ENCODE results near the gene SGSM2. TPM values are rescaled to one million over a fixed set of nuclear protein-coding genes. Genes with fewer than 3 reads are reported as not detected.

Gene SGSM2
- total and polyA plus RNA-seq, 5 donors from 2014 or later, result 5.6 to 107 (median 5.9) TPM

DNA sequence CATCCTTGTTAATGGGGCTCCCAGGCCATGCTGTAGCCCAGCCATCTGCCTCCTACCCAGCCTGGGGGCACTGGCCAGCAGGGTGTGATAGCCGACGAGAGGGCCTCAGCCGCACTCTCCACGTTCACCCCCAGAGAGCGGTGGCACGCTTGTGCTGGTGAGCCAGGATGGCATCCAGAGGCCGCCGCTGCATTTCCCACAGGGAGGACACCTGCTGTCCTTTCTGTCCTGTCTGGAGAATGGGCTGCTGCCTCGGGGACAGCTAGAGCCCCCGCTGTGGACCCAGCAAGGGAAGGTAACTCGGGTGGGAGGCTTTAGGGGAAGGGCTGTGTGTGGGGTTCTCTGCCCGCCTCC is 27.4 kb downstream of the SGSM2 start:
- Histone ChIP-seq H3K4me3 (ENCODE audit: low read depth, low read length) (no peak overlapping the region), H3K9me3 (ENCODE audit: control insufficient read depth in 2 of 2, low read length in 2 of 2) (no peaks in the 10 kb centered on the region), H3K27me3 (ENCODE audit: control insufficient read depth, insufficient read depth, low read length) (no peaks in the 10 kb centered on the region), H3K4me1 (ENCODE audit: control insufficient read depth, insufficient read depth, low read length, poor library complexity, severe bottlenecking) (no peaks in the 10 kb centered on the region), H3K27ac (ENCODE audit: insufficient read depth, low read length, poor library complexity, severe bottlenecking) (no peak overlapping the region), H3K36me3 (ENCODE audit: control insufficient read depth, insufficient read depth, low read length) (peaks cover 4% of the 10 kb centered on the region)
- Mint-ChIP-seq H3K27me3 (no peaks in the 10 kb centered on the region), H3K4me3 (no peak overlapping the region), H3K9me3 (no peaks in the 10 kb centered on the region), H3K36me3 (peaks cover 3% of the 10 kb centered on the region), H3K27ac (no peak overlapping the region), H3K4me1 (no peaks in the 10 kb centered on the region)
- no peak for ATAC-seq (ENCODE audit: low read depth in 2 of 2)
- no peak for DNase-seq

DNA sequence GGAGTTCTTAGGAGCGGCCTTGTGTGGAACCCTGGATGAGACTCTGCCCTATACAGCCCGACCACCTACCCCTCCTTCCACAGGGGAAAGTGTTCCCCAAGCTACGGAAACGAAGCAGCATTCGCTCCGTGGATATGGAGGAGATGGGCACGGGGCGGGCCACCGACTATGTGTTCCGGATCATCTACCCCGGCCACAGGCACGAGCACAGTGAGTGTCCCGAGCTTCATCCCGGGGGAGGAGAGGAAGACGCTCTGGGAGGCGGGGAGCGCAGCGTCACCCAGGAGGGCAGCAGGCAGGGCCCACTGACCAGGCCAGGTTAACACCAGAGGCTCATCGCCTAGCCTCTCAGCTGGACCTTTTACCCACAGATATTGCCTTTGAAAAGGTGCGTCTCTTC is 27.8 kb downstream of the SGSM2 start:
- H3K9me3 Mint-ChIP-seq, result no peaks in the 10 kb centered on the region
- peaks cover 4% of the 10 kb centered on the region for H3K36me3 ChIP-seq (ENCODE audit: control insufficient read depth, insufficient read depth, low read length)
- no peaks in the 10 kb centered on the region for H3K4me1 ChIP-seq (ENCODE audit: control insufficient read depth, insufficient read depth, low read length, poor library complexity, severe bottlenecking)
- peaks cover 3% of the 10 kb centered on the region for H3K36me3 Mint-ChIP-seq
- H3K27ac ChIP-seq (ENCODE audit: insufficient read depth, low read length, poor library complexity, severe bottlenecking), result no peak overlapping the region
- no peaks in the 10 kb centered on the region for H3K4me1 Mint-ChIP-seq
- no peak for ATAC-seq (ENCODE audit: low read depth in 2 of 2)
- H3K9me3 ChIP-seq (ENCODE audit: control insufficient read depth in 2 of 2, low read length in 2 of 2), result no peaks in the 10 kb centered on the region
- H3K27me3 ChIP-seq (ENCODE audit: control insufficient read depth, insufficient read depth, low read length), result no peaks in the 10 kb centered on the region
- no peak overlapping the region for H3K4me3 ChIP-seq (ENCODE audit: low read depth, low read length)
- no peak for DNase-seq
- no peak overlapping the region for H3K27ac Mint-ChIP-seq
- no peaks in the 10 kb centered on the region for H3K27me3 Mint-ChIP-seq
- H3K4me3 Mint-ChIP-seq, result no peak overlapping the region

DNA sequence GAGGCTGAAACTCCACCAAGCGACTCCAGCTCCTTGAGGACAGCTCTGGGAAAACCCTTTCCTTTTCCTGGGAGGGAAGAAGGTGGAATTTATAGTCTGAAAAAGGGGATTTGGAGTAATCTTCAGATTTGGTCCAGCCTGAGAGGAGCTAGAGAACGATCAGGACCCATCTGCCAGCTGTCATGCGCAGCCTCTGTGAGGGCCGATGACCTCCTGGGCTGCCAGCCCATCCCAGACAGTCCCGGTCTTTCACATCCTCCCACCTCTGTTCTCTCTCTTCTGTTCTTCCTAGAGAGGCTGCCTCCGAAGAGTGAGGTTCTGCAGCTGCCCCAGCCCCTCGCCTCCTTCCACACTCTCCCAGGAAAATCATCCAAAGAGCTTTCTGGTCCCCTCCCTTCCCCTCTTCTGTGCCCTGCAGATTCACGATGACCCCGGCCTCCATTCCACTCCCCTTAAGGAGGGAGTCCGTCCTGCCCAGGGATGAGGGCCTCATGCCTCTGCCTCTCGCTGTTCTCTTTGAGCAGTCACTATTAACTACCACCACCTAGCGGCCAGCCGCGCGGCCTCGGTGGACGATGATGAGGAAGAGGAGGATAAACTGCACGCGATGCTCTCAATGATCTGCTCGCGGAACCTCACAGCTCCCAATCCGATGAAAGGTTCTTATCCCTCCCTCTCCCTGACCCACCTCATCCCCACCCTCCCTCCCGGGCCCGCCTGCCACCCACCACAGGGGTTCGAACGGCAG is 29.6 kb downstream of the SGSM2 start:
- Mint-ChIP-seq H3K36me3 (peaks cover 3% of the 10 kb centered on the region), H3K27ac (no peak overlapping the region), H3K4me3 (no peak overlapping the region), H3K9me3 (no peaks in the 10 kb centered on the region), H3K4me1 (no peaks in the 10 kb centered on the region), H3K27me3 (no peaks in the 10 kb centered on the region)
- no peaks in the 10 kb centered on the region for H3K9me3 ChIP-seq (ENCODE audit: control insufficient read depth in 2 of 2, low read length in 2 of 2)
- H3K36me3 ChIP-seq (ENCODE audit: control insufficient read depth, insufficient read depth, low read length), result peaks cover 4% of the 10 kb centered on the region
- no peak overlapping the region for H3K27ac ChIP-seq (ENCODE audit: insufficient read depth, low read length, poor library complexity, severe bottlenecking)
- no peak for ATAC-seq (ENCODE audit: low read depth in 2 of 2)
- no peaks in the 10 kb centered on the region for H3K4me1 ChIP-seq (ENCODE audit: control insufficient read depth, insufficient read depth, low read length, poor library complexity, severe bottlenecking)
- H3K27me3 ChIP-seq (ENCODE audit: control insufficient read depth, insufficient read depth, low read length), result no peaks in the 10 kb centered on the region
- DNase-seq, result no peak
- no peak overlapping the region for H3K4me3 ChIP-seq (ENCODE audit: low read depth, low read length)

DNA sequence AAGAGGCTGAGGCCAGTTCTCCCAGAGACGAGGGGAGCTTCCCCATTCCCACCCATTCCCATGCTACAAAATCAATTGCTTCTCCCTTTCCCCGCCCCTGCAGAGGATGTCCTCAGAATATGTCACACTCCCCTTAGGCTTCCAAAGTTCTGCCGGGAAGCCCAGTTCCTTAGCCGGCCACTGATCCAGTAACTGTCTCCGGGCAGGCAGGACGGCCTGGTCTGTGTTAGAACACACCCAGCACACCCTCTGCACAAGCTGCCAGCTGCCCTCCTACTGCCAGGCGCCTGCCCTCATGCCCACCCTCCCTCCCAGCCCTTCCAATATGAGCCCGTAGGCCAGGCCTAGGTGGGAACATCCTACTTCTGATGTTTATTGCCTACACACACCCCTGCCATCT is 31.1 kb downstream of the SGSM2 start:
- Histone ChIP-seq H3K4me3 (ENCODE audit: low read depth, low read length) (no peak overlapping the region), H3K27ac (ENCODE audit: insufficient read depth, low read length, poor library complexity, severe bottlenecking) (no peak overlapping the region), H3K27me3 (ENCODE audit: control insufficient read depth, insufficient read depth, low read length) (no peaks in the 10 kb centered on the region), H3K4me1 (ENCODE audit: control insufficient read depth, insufficient read depth, low read length, poor library complexity, severe bottlenecking) (no peaks in the 10 kb centered on the region), H3K36me3 (ENCODE audit: control insufficient read depth, insufficient read depth, low read length) (peaks cover 6% of the 10 kb centered on the region), H3K9me3 (ENCODE audit: control insufficient read depth in 2 of 2, low read length in 2 of 2) (no peaks in the 10 kb centered on the region)
- ATAC-seq (ENCODE audit: low read depth in 2 of 2) (no peak), DNase-seq (no peak)
- H3K27me3 Mint-ChIP-seq, result no peaks in the 10 kb centered on the region
- H3K9me3 Mint-ChIP-seq, result no peaks in the 10 kb centered on the region
- no peak overlapping the region for H3K4me3 Mint-ChIP-seq
- H3K36me3 Mint-ChIP-seq, result no peaks in the 10 kb centered on the region
- no peak overlapping the region for H3K27ac Mint-ChIP-seq
- H3K4me1 Mint-ChIP-seq, result no peaks in the 10 kb centered on the region

DNA sequence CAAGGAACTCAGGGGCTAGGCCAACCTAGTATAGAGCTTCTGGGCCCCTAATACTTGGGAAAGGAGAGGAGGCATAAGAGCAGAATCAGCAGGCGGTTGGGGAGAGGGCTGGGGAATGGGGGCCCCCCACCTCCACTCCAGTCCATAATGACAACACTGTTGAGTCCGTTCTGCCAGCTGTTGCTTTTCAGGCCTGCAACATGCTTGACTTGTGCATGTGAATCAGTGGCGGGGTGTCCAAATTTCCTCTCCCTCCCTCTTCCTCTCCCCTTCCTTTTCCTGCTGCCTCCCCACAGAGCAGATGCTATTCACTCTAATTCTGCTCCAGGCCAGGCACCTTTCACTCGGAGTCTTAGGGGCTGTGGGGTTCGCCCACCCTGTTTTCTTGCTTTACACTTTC is 31.7 kb downstream of the SGSM2 start:
- Histone ChIP-seq H3K27me3 (ENCODE audit: control insufficient read depth, insufficient read depth, low read length) (no peaks in the 10 kb centered on the region), H3K4me3 (ENCODE audit: low read depth, low read length) (no peak overlapping the region), H3K9me3 (ENCODE audit: control insufficient read depth in 2 of 2, low read length in 2 of 2) (no peaks in the 10 kb centered on the region), H3K4me1 (ENCODE audit: control insufficient read depth, insufficient read depth, low read length, poor library complexity, severe bottlenecking) (no peaks in the 10 kb centered on the region), H3K36me3 (ENCODE audit: control insufficient read depth, insufficient read depth, low read length) (peaks cover 9% of the 10 kb centered on the region), H3K27ac (ENCODE audit: insufficient read depth, low read length, poor library complexity, severe bottlenecking) (no peak overlapping the region)
- Mint-ChIP-seq H3K27ac (peak overlapping the region in 1 of 3 donors; percentile 47), H3K4me3 (no peak overlapping the region), H3K36me3 (no peaks in the 10 kb centered on the region), H3K4me1 (no peaks in the 10 kb centered on the region), H3K27me3 (no peaks in the 10 kb centered on the region), H3K9me3 (no peaks in the 10 kb centered on the region)
- ATAC-seq (ENCODE audit: low read depth in 2 of 2) (no peak), DNase-seq (no peak)

DNA sequence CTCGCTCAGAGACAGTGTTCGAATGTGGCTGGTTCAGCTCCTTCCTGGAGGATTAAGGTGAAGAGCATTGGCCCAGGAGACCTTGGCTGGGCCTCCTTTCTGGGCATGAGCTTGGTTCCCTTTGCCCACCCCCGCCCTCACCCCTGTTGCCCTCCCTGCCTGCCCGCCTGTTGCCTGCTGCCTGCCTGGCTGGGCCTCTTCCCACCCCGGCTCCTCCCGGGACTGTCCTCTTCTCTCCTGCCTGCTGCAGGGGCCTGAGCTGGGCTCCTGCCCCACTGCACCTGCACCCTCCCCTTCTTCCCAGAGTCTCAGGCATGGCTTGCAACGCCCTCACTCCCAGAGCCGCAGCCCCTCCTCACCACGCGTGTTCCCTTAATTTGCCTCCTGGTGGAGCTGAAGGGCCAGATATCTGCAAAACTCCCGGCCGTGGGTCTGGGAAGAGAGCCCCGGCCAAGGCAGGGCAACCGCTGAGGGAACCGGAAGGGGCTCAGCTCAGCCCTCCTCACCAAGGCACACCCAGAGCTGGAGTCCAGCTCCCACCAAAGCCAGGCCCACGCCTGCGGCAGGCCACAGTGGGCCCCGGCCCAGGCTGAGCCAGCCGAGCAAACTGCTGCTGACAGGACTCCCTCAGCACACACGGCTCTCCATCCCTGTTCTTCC is 32.4 kb downstream of the SGSM2 start:
- no peak overlapping the region for H3K4me3 Mint-ChIP-seq
- H3K27ac Mint-ChIP-seq, result peak overlapping the region in 1 of 3 donors; percentile 47
- no peaks in the 10 kb centered on the region for H3K4me1 ChIP-seq (ENCODE audit: control insufficient read depth, insufficient read depth, low read length, poor library complexity, severe bottlenecking)
- ATAC-seq (ENCODE audit: low read depth in 2 of 2) (no peak), DNase-seq (no peak)
- H3K36me3 ChIP-seq (ENCODE audit: control insufficient read depth, insufficient read depth, low read length), result peaks cover 5% of the 10 kb centered on the region
- H3K27me3 ChIP-seq (ENCODE audit: control insufficient read depth, insufficient read depth, low read length), result no peaks in the 10 kb centered on the region
- H3K9me3 ChIP-seq (ENCODE audit: control insufficient read depth in 2 of 2, low read length in 2 of 2), result no peaks in the 10 kb centered on the region
- H3K27me3 Mint-ChIP-seq, result no peaks in the 10 kb centered on the region
- H3K4me1 Mint-ChIP-seq, result no peaks in the 10 kb centered on the region
- no peaks in the 10 kb centered on the region for H3K9me3 Mint-ChIP-seq
- H3K27ac ChIP-seq (ENCODE audit: insufficient read depth, low read length, poor library complexity, severe bottlenecking), result no peak overlapping the region
- peaks cover 2% of the 10 kb centered on the region for H3K36me3 Mint-ChIP-seq
- no peak overlapping the region for H3K4me3 ChIP-seq (ENCODE audit: low read depth, low read length)

DNA sequence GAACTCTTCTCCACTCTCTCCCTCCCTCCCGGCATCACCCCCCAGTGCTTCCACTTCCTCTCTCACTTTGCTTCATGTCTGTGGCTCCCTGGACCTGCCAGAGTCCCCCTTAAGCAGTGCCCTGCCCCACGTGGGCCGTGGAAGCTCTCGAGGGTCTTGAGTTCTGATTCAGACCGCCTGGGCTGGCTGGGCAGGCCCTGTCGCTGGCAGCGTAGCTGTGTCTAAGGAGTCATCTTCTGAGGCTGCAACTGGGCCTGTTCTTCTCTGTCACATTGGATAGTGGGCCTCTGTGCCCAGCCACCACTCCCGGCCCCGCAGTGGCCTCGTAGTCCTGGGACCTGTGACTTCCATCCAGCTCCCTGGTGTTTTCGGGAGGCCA is 32.9 kb downstream of the SGSM2 start:
- H3K27ac Mint-ChIP-seq, result no peak overlapping the region
- DNase-seq, result no peak

More for the DNA sequence above, 32.9 kb downstream of the SGSM2 start:
- Histone ChIP-seq H3K4me1 (ENCODE audit: control insufficient read depth, insufficient read depth, low read length, poor library complexity, severe bottlenecking) (no peaks in the 10 kb centered on the region), H3K27ac (ENCODE audit: insufficient read depth, low read length, poor library complexity, severe bottlenecking) (no peak overlapping the region), H3K27me3 (ENCODE audit: control insufficient read depth, insufficient read depth, low read length) (no peaks in the 10 kb centered on the region), H3K9me3 (ENCODE audit: control insufficient read depth in 2 of 2, low read length in 2 of 2) (no peaks in the 10 kb centered on the region), H3K4me3 (ENCODE audit: low read depth, low read length) (no peak overlapping the region), H3K36me3 (ENCODE audit: control insufficient read depth, insufficient read depth, low read length) (peaks cover 6% of the 10 kb centered on the region)
- Mint-ChIP-seq H3K4me3 (no peak overlapping the region), H3K4me1 (no peaks in the 10 kb centered on the region), H3K9me3 (no peaks in the 10 kb centered on the region), H3K27me3 (no peaks in the 10 kb centered on the region), H3K36me3 (peaks cover 5% of the 10 kb centered on the region)
- no peak for ATAC-seq (ENCODE audit: low read depth in 2 of 2)

All from CD4-positive, CD25-positive, alpha-beta regulatory T cell (primary cell).